ENCODE measurements around the gene CALHM5.
A peak's percentile ranks its signal among the peaks of the same experiment; 100 is the strongest.

Gene CALHM5

GRCh38 chr6:116531675-116532570 lies 20.5 kb downstream of the CALHM5 start:
- TF ChIP-seq TAF1 (IDR thresholded peaks at IDR 0.05; ENCODE audit: borderline replicate concordance, low read depth, low read length): no peak
- no peak for TF ChIP-seq POLR2A (IDR thresholded peaks at IDR 0.05; ENCODE audit: low read depth, low read length)
- no peak for TF ChIP-seq POLR2AphosphoS5 (IDR thresholded peaks at IDR 0.05; ENCODE audit: low read depth, low read length)
- DNase-seq (ENCODE audit: insufficient read length) (no peak), FAIRE-seq (peak; percentile 80)

GRCh38 chr6:116533233-116533957 lies 22.0 kb downstream of the CALHM5 start:
- FAIRE-seq (no peak), DNase-seq (ENCODE audit: insufficient read length) (no peak)
- TF ChIP-seq TAF1 (IDR thresholded peaks at IDR 0.05; ENCODE audit: borderline replicate concordance, low read depth, low read length) (no peak), POLR2A (IDR thresholded peaks at IDR 0.05; ENCODE audit: low read depth, low read length) (no peak), POLR2AphosphoS5 (IDR thresholded peaks at IDR 0.05; ENCODE audit: low read depth, low read length) (no peak)

DNA sequence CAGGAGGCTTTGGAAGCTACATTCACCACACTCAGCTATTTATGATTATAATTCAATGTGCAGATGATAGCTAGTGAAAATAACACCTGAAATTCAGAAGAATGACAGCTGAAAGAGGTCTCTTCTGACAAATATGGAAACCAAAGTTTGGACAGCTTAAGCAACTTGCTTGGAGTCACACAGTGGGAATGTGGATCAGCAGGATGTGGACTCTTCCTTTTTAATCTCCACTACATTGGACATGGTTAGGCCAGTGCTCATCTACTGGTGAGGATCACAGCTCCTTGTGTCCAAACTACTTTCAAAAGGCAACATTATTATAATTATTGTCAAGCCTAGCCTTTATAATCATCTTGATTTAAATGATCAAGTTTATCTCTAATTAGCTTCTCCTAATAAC lies 23.7 kb downstream of the CALHM5 start:
- DNase-seq (ENCODE audit: insufficient read length) (no peak), FAIRE-seq (no peak)
- TF ChIP-seq POLR2AphosphoS5 (IDR thresholded peaks at IDR 0.05; ENCODE audit: low read depth, low read length) (no peak), TAF1 (IDR thresholded peaks at IDR 0.05; ENCODE audit: borderline replicate concordance, low read depth, low read length) (no peak), POLR2A (IDR thresholded peaks at IDR 0.05; ENCODE audit: low read depth, low read length) (no peak)

DNA sequence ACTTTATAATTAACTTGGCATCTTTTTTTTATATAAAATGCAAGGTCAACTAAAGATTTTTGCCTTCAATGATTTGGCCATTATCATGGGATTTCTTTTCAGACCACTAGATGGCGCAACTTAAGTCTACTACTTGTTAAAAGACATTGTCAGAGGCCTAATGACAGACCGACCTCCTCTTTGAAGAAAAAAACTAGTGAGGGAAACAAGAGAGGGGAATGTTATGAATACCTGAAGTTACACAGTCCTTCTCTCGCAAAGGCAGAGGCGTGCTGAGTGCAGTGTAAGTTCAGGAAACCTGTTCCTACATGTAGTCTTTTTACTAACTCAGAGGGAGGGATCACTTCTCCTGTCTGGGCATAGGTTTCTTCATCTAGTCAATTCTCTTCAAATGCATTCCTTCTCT lies 24.8 kb downstream of the CALHM5 start:
- TF ChIP-seq POLR2AphosphoS5 (IDR thresholded peaks at IDR 0.05; ENCODE audit: low read depth, low read length) (no peak), TAF1 (IDR thresholded peaks at IDR 0.05; ENCODE audit: borderline replicate concordance, low read depth, low read length) (no peak), POLR2A (IDR thresholded peaks at IDR 0.05; ENCODE audit: low read depth, low read length) (no peak)
- DNase-seq (ENCODE audit: insufficient read length): no peak

GRCh38 chr6:116542426-116542825 lies 31.0 kb downstream of the CALHM5 start:
- TF ChIP-seq TAF1 (IDR thresholded peaks at IDR 0.05; ENCODE audit: borderline replicate concordance, low read depth, low read length) (no peak), POLR2AphosphoS5 (IDR thresholded peaks at IDR 0.05; ENCODE audit: low read depth, low read length) (no peak), POLR2A (IDR thresholded peaks at IDR 0.05; ENCODE audit: low read depth, low read length) (no peak)
- no peak for FAIRE-seq
- DNase-seq (ENCODE audit: insufficient read length): no peak

More for the DNA sequence above, 24.8 kb downstream of the CALHM5 start:
- peak; percentile 80 for FAIRE-seq

DNA sequence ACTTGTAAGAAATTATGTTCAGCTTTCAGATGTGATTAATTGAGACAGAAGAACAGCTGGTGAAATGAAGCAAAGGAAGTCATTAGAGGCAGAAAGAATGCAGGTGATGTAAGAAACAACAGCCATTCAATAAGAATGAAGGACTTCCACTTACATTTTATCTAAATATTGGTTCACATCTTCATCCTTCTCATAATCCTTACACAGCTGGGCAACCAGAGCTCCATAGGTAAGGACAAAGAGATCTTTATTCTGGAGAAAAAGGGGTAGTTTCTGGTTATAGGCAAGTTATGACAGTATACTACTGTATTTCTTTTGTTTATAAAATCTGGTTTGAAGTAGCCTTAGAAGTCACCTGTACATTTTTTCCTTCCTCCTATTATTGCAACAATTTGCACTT lies 31.7 kb downstream of the CALHM5 start:
- TF ChIP-seq POLR2A (IDR thresholded peaks at IDR 0.05; ENCODE audit: low read depth, low read length) (no peak), POLR2AphosphoS5 (IDR thresholded peaks at IDR 0.05; ENCODE audit: low read depth, low read length) (no peak), TAF1 (IDR thresholded peaks at IDR 0.05; ENCODE audit: borderline replicate concordance, low read depth, low read length) (no peak)
- DNase-seq (ENCODE audit: insufficient read length): no peak
- no peak for FAIRE-seq

GRCh38 chr6:116545651-116546050 lies 34.2 kb downstream of the CALHM5 start, which contains the start of gene TRAPPC3L:
TRAPPC3L (minus strand) TSS chr6:116545684; CDS start chr6:116545514, 170 bp downstream.
- no peak for TF ChIP-seq TAF1 (IDR thresholded peaks at IDR 0.05; ENCODE audit: borderline replicate concordance, low read depth, low read length)
- no peak for TF ChIP-seq POLR2A (IDR thresholded peaks at IDR 0.05; ENCODE audit: low read depth, low read length)
- TF ChIP-seq POLR2AphosphoS5 (IDR thresholded peaks at IDR 0.05; ENCODE audit: low read depth, low read length): no peak
- FAIRE-seq: no peak
- DNase-seq (ENCODE audit: insufficient read length): no peak

DNA sequence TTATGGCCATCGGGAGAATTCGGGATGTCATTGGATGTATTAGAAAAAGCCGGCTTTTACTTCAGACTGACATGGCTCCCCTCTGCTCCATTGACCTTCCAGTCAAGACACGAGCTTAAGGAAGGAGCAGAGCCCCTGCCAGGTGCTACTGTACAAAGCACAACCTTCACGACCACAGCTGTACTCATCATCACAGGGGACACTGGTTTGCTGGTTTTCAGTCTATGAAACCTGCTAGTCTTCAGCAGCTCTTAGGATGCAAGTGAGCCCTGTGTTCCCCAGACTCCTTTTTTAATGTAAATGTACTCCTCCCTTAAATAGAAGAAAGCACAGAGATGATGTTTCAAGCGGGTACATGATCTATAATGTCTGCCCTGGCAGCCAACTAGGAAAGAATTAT lies 35.9 kb downstream of the CALHM5 start:
- TF ChIP-seq TAF1 (IDR thresholded peaks at IDR 0.05; ENCODE audit: borderline replicate concordance, low read depth, low read length) (no peak), POLR2A (IDR thresholded peaks at IDR 0.05; ENCODE audit: low read depth, low read length) (no peak), POLR2AphosphoS5 (IDR thresholded peaks at IDR 0.05; ENCODE audit: low read depth, low read length) (no peak)
- FAIRE-seq: no peak
- DNase-seq (ENCODE audit: insufficient read length): no peak

DNA sequence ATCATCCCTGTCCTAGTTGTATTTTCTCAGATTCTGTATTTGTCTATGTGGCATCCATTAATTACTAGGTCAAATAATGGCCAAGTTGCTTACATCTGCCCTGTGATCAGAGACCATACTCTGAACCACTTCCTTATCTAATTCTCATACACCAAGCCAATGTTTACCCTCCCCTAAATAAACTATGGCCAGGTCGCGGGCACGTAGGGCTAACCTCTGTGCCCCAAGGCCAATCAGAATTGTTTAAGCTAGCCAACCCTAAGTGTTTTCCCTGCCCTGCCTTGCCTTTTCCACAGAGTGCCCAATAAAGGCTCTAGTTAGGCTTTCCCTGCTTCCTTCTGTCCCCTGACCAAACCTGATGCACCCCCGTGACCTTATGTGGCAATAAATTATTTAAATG lies 39.4 kb downstream of the CALHM5 start:
- no peak for TF ChIP-seq POLR2A (IDR thresholded peaks at IDR 0.05; ENCODE audit: low read depth, low read length)
- no peak for TF ChIP-seq POLR2AphosphoS5 (IDR thresholded peaks at IDR 0.05; ENCODE audit: low read depth, low read length)
- no peak for TF ChIP-seq TAF1 (IDR thresholded peaks at IDR 0.05; ENCODE audit: borderline replicate concordance, low read depth, low read length)
- FAIRE-seq (no peak), DNase-seq (ENCODE audit: insufficient read length) (no peak)

DNA sequence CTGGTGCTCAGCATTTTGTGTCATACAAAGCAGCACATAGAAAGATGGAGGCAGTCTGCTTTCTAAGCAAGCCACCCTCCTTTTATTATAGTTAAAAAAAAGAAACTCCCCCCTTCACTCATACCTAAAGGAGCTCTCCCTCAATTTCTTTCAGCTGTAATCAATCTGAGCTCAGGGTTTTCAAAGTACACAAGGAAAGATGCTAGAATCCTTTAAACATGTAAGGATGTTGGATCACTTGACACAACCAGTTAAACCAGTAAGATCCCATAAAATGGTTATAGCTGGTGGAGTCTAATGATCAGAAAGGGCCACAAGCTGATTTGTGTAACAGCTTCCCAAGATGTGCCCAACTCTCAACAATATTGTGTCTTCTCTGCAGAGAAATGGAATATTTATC lies 42.0 kb downstream of the CALHM5 start, which contains the start of gene CALHM4:
Gene CALHM4 (plus strand): TSS at position 301 of the 400 bp plus-strand sequence. CDS start 43 bp downstream, at position 344.
- FAIRE-seq (no peak), DNase-seq (ENCODE audit: insufficient read length) (no peak)
- no peak for TF ChIP-seq TAF1 (IDR thresholded peaks at IDR 0.05; ENCODE audit: borderline replicate concordance, low read depth, low read length)
- TF ChIP-seq POLR2AphosphoS5 (IDR thresholded peaks at IDR 0.05; ENCODE audit: low read depth, low read length): no peak
- TF ChIP-seq POLR2A (IDR thresholded peaks at IDR 0.05; ENCODE audit: low read depth, low read length): no peak

DNA sequence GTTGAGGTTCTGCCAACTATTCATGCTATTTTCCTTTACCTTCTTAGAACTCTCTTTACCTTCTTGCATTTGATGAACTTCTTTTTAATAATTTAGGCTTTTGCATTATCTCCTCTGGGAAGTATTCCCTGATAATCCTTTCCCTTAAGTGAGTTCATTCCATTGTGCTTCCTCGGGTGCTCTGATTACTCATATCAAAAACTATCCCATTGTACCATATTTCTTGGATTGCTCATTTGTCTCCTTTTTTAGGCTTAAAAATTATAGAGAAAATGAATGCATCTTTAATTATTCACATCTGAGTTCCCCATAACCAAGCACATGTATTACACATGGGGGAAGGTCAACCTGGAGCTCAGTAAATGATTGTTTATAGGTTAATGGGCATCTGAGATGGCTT lies 44.6 kb downstream of the CALHM5 start:
- FAIRE-seq (no peak), DNase-seq (ENCODE audit: insufficient read length) (no peak)
- TF ChIP-seq POLR2AphosphoS5 (IDR thresholded peaks at IDR 0.05; ENCODE audit: low read depth, low read length) (no peak), TAF1 (IDR thresholded peaks at IDR 0.05; ENCODE audit: borderline replicate concordance, low read depth, low read length) (no peak), POLR2A (IDR thresholded peaks at IDR 0.05; ENCODE audit: low read depth, low read length) (no peak)
